GM06990 (cell line): Measurements from ENCODE around the gene CTRL.

Source experiments
- DNase-seq: peaks from one replicate; pipeline ENCODE4 v3.0.0-alpha.2; 2011; ENCODE audit not compliant: insufficient read length; ENCODE audit errors: extremely low read depth
- H3K27me3 ChIP-seq: replicated peaks from 2 replicates; pipeline ENCODE4 v1.6.0; 2011; ENCODE audit warnings: low read length; ENCODE audit not compliant: control insufficient read depth, insufficient read depth
- H3K36me3 ChIP-seq: 2 replicates; pipeline ENCODE4 v1.5.1; 2011; ENCODE audit warnings: low read length; ENCODE audit not compliant: control insufficient read depth, insufficient read depth
- H3K4me3 ChIP-seq: replicated peaks from 2 replicates; pipeline ENCODE4 v1.5.1; 2011; ENCODE audit warnings: low read depth, mild to moderate bottlenecking, control low read depth, low read length
- TF ChIP-seq, protein P1 (sequence below): IDR thresholded peaks from 2 replicates; pipeline ENCODE4 v1.5.1; 2011; ENCODE audit warnings: low read length, control low read depth, mild to moderate bottlenecking, inconsistent platforms; ENCODE audit not compliant: insufficient read depth, poor library complexity, severe bottlenecking

The CTRL gene

GRCh38 chr16:67963292-67963661 lies 31.6 kb upstream of the CTRL start:
- TF ChIP-seq, protein P1, sequence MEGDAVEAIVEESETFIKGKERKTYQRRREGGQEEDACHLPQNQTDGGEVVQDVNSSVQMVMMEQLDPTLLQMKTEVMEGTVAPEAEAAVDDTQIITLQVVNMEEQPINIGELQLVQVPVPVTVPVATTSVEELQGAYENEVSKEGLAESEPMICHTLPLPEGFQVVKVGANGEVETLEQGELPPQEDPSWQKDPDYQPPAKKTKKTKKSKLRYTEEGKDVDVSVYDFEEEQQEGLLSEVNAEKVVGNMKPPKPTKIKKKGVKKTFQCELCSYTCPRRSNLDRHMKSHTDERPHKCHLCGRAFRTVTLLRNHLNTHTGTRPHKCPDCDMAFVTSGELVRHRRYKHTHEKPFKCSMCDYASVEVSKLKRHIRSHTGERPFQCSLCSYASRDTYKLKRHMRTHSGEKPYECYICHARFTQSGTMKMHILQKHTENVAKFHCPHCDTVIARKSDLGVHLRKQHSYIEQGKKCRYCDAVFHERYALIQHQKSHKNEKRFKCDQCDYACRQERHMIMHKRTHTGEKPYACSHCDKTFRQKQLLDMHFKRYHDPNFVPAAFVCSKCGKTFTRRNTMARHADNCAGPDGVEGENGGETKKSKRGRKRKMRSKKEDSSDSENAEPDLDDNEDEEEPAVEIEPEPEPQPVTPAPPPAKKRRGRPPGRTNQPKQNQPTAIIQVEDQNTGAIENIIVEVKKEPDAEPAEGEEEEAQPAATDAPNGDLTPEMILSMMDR: no peak
- no peaks in the 10 kb centered on the region for H3K27me3 ChIP-seq
- H3K36me3 ChIP-seq: peaks cover 39% of the 10 kb centered on the region

DNA sequence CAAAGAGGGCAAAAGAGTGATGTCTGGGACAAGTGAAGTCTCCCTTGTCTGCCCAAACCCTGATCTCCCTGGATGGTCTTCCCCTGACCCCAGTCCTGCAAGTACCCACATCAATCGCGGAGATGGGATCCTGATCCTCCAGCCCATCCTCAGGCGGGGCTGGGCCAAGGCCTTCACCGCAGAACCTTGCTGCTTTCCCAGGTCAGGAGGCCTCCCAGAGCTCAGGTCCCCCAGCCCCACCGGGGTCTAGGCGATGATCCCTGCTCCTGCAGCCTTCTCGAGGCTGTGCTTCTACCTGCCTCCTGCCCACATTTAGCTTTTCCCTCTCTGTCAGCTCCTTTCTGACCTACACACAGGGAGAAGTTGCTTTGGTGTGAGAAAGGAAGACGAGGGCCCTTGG lies 30.5 kb upstream of the CTRL start:
- Histone ChIP-seq H3K4me3 (no peak overlapping the region), H3K36me3 (peaks cover 45% of the 10 kb centered on the region), H3K27me3 (no peaks in the 10 kb centered on the region)
- TF ChIP-seq, protein P1: no peak
- DNase-seq: no peak

More at GRCh38 chr16:67963292-67963661, 31.6 kb upstream of the CTRL start:
- no peak overlapping the region for H3K4me3 ChIP-seq
- no peak for DNase-seq

DNA sequence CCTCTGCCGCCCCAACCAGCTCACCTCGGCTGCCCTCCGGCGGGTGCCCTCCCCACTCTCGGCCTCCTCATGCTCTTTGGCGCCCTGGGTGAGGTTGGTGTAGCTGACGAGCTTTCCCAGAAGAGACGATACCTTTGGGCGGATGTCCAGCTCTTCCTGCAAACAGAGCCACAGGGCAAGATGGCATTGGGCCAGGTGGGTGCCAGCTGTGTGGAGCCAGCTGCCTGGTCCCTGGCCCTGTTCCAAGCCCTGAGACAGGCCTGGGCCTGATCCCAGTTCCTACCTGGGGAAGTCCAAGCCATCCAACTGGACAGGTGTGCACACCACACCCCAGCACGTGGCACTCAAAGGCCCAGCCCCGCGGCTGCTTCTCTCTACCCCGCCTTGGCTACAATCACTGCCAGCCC lies 29.9 kb upstream of the CTRL start:
- TF ChIP-seq, protein P1: no peak
- Histone ChIP-seq H3K36me3 (peaks cover 45% of the 10 kb centered on the region), H3K27me3 (no peaks in the 10 kb centered on the region), H3K4me3 (no peak overlapping the region)
- DNase-seq: no peak

DNA sequence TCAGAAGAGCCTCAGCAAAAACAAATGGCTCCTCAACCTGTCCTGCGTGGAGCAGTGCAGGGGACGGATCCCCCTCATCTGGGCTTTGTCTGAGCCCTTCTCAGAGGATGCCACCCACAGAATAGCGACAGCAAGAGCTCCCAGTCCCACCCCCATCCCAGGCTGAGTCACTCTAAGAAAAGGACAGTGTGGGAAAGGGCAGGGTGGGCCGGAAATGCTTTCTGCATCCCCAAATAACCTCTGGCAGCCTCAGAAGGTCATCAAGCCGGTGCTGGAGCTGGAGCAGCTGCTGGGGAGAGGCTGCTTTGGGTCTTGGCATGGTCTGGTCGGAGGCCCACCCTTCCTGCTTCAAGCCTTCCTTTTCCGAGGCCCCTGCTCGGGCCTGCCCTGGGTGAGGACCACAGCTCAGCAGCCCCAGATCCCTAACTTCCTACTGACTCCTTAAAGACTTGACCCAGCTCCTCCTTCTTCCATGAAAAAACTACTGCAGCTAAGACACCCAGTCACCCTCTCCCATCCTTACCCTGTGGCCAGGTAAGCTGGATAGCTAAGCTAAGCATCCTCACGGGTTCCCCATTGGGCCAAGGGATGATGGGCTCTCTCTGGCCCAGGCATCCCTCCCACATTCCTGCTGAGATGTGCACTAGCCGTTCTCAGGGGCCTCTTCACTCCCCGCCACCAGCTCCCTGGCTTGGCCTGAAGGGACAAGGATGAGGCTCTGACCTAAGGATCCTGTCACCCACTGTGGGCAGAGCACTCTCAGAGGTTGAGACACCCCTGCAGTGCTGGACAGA lies 28.1 kb upstream of the CTRL start:
- TF ChIP-seq, protein P1: no peak
- Histone ChIP-seq H3K4me3 (no peak overlapping the region), H3K36me3 (peaks cover 47% of the 10 kb centered on the region), H3K27me3 (no peaks in the 10 kb centered on the region)
- DNase-seq: no peak

GRCh38 chr16:67957622-67958021 lies 26.0 kb upstream of the CTRL start:
- peaks cover 41% of the 10 kb centered on the region for H3K36me3 ChIP-seq

More at GRCh38 chr16:67957622-67958021, 26.0 kb upstream of the CTRL start:
- H3K27me3 ChIP-seq: no peaks in the 10 kb centered on the region
- no peak overlapping the region for H3K4me3 ChIP-seq
- DNase-seq: no peak
- TF ChIP-seq, protein P1: no peak
